T-helper 9 cell (primary cell): ENCODE results near the gene PGM1.

Experiments used
- DNase-seq: peaks from one replicate; pipeline ENCODE4 v3.0.0-alpha.2; 2020

The PGM1 gene

GRCh38 chr1:63669151-63669961 is 76.1 kb downstream of the PGM1 start:
- no peak for DNase-seq

- DNase-seq, result no peak
Measured at GRCh38 chr1:63670164-63670563, 77.0 kb downstream of the PGM1 start.

GRCh38 chr1:63671514-63671913 is 78.3 kb downstream of the PGM1 start:
- no peak for DNase-seq

- DNase-seq, result no peak
Measured at GRCh38 chr1:63674238-63674864, 81.1 kb downstream of the PGM1 start.

GRCh38 chr1:63674865-63675419 is 81.7 kb downstream of the PGM1 start:
- no peak for DNase-seq

GRCh38 chr1:63675420-63675931 is 82.3 kb downstream of the PGM1 start:
- no peak for DNase-seq

GRCh38 chr1:63677497-63677896 is 84.3 kb downstream of the PGM1 start:
- DNase-seq, result no peak

GRCh38 chr1:63678200-63678599 is 85.0 kb downstream of the PGM1 start:
- DNase-seq, result no peak

- DNase-seq, result no peak
Measured at GRCh38 chr1:63679076-63679475, 85.9 kb downstream of the PGM1 start.

GRCh38 chr1:63679589-63679988 is 86.4 kb downstream of the PGM1 start:
- DNase-seq, result no peak

- DNase-seq, result no peak
Measured at GRCh38 chr1:63682936-63683335, 89.7 kb downstream of the PGM1 start.

GRCh38 chr1:63683759-63684158 is 90.5 kb downstream of the PGM1 start:
- DNase-seq, result no peak

GRCh38 chr1:63686696-63687095 is 93.5 kb downstream of the PGM1 start:
- no peak for DNase-seq

- no peak for DNase-seq
Measured at GRCh38 chr1:63688302-63688890, 95.2 kb downstream of the PGM1 start.

GRCh38 chr1:63690966-63691700 is 97.9 kb downstream of the PGM1 start:
- DNase-seq, result no peak

- no peak for DNase-seq
Measured at GRCh38 chr1:63691701-63692425, 98.7 kb downstream of the PGM1 start.

- no peak for DNase-seq
Measured at GRCh38 chr1:63693944-63694571, 100.8 kb downstream of the PGM1 start.

- no peak for DNase-seq
Measured at GRCh38 chr1:63698001-63698838, 105.0 kb downstream of the PGM1 start.

GRCh38 chr1:63701187-63701586 is 108.0 kb downstream of the PGM1 start:
- no peak for DNase-seq

GRCh38 chr1:63703701-63704107 is 110.5 kb downstream of the PGM1 start:
- no peak for DNase-seq

- no peak for DNase-seq
Measured at GRCh38 chr1:63704443-63704842, 111.2 kb downstream of the PGM1 start.
